ENCODE measurements around the gene RETREG3. TPM values are rescaled to one million over a fixed set of nuclear protein-coding genes. Genes with fewer than 3 reads are reported as not detected.

The RETREG3 gene
- total and polyA plus RNA-seq, 2 of the 13 experiments (the other 11 are each of a cell fraction or from before 2014, with no cell fraction given) = 47.0 to 55.8 TPM

- TF ChIP-seq ZNF652 (CRISPR knock-in tag; IDR thresholded peaks at IDR 0.05; ENCODE audit: borderline replicate concordance, low read depth) (no peak), FOXM1 (CRISPR knock-in tag; IDR thresholded peaks at IDR 0.05) (no peak), ZNF619 (CRISPR knock-in tag; IDR thresholded peaks at IDR 0.05) (no peak), BRCA1 (CRISPR knock-in tag; IDR thresholded peaks at IDR 0.05) (0 out of 2 replicates have a peak, but pooled peaks have one; percentile 39), MYNN (CRISPR knock-in tag; IDR thresholded peaks at IDR 0.05; ENCODE audit: low read depth) (0 out of 2 replicates have a peak, but pooled peaks have one; percentile 44), ZNF337 (CRISPR knock-in tag; IDR thresholded peaks at IDR 0.05; ENCODE audit: borderline replicate concordance, low read depth) (0 out of 2 replicates have a peak, but pooled peaks have one; percentile 46), SIN3A (IDR thresholded peaks at IDR 0.05; ENCODE audit: borderline replicate concordance, low read depth, low read length) (peak; percentile 86), KDM1A (CRISPR knock-in tag; IDR thresholded peaks at IDR 0.05) (no peak), RELA (CRISPR knock-in tag; IDR thresholded peaks at IDR 0.05) (no peak), ZBTB43 (CRISPR knock-in tag; conservative IDR thresholded peaks at IDR 0.05) (peak; percentile 89), CAMTA2 (CRISPR knock-in tag; IDR thresholded peaks at IDR 0.05; ENCODE audit: borderline replicate concordance) (no peak), ARID2 (CRISPR knock-in tag; IDR thresholded peaks at IDR 0.05; ENCODE audit: borderline replicate concordance) (no peak), ZNF317 (CRISPR knock-in tag; IDR thresholded peaks at IDR 0.05) (no peak), ZNF34 (CRISPR knock-in tag; IDR thresholded peaks at IDR 0.05; ENCODE audit: borderline replicate concordance) (no peak), MXD4 (CRISPR knock-in tag; IDR thresholded peaks at IDR 0.05) (peak; percentile 92), RNF2 (conservative IDR thresholded peaks at IDR 0.05; ENCODE audit: low read depth) (no peak; the same call in 1 of the 2 replicates), BRD4 (CRISPR knock-in tag; IDR thresholded peaks at IDR 0.05) (peak; percentile 71; the same call in 1 of the 2 replicates), KDM4B (CRISPR knock-in tag; IDR thresholded peaks at IDR 0.05) (no peak), RXRB (CRISPR knock-in tag; IDR thresholded peaks at IDR 0.05; ENCODE audit: borderline replicate concordance) (peak; percentile 62; the same call in 1 of the 2 replicates), ZNF713 (CRISPR knock-in tag; IDR thresholded peaks at IDR 0.05) (peak; percentile 43; the same call in 1 of the 2 replicates), ZNF367 (CRISPR knock-in tag; IDR thresholded peaks at IDR 0.05; ENCODE audit: borderline replicate concordance) (0 out of 2 replicates have a peak, but pooled peaks have one; percentile 85), HNF4A (CRISPR knock-in tag; IDR thresholded peaks at IDR 0.05) (peak; percentile 46; the same call in 1 of the 2 replicates)
- TF ChIP-seq, protein P1, sequence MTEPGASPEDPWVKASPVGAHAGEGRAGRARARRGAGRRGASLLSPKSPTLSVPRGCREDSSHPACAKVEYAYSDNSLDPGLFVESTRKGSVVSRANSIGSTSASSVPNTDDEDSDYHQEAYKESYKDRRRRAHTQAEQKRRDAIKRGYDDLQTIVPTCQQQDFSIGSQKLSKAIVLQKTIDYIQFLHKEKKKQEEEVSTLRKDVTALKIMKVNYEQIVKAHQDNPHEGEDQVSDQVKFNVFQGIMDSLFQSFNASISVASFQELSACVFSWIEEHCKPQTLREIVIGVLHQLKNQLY (CRISPR knock-in tag; IDR thresholded peaks at IDR 0.05) = peak; percentile 84
- TF ChIP-seq, protein P2, sequence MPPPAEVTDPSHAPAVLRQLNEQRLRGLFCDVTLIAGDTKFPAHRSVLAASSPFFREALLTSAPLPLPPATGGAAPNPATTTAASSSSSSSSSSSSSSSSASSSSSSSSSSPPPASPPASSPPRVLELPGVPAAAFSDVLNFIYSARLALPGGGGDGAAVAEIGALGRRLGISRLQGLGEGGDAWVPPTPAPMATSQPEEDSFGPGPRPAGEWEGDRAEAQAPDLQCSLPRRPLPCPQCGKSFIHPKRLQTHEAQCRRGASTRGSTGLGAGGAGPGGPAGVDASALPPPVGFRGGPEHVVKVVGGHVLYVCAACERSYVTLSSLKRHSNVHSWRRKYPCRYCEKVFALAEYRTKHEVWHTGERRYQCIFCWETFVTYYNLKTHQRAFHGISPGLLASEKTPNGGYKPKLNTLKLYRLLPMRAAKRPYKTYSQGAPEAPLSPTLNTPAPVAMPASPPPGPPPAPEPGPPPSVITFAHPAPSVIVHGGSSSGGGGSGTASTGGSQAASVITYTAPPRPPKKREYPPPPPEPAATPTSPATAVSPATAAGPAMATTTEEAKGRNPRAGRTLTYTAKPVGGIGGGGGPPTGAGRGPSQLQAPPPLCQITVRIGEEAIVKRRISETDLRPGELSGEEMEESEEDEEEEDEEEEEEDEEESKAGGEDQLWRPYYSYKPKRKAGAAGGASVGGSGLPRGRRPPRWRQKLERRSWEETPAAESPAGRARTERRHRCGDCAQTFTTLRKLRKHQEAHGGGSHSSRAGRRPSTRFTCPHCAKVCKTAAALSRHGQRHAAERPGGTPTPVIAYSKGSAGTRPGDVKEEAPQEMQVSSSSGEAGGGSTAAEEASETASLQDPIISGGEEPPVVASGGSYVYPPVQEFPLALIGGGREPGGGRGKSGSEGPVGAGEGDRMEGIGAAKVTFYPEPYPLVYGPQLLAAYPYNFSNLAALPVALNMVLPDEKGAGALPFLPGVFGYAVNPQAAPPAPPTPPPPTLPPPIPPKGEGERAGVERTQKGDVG (CRISPR knock-in tag; IDR thresholded peaks at IDR 0.05; ENCODE audit: borderline replicate concordance) = no peak
- TF ChIP-seq, protein P3, sequence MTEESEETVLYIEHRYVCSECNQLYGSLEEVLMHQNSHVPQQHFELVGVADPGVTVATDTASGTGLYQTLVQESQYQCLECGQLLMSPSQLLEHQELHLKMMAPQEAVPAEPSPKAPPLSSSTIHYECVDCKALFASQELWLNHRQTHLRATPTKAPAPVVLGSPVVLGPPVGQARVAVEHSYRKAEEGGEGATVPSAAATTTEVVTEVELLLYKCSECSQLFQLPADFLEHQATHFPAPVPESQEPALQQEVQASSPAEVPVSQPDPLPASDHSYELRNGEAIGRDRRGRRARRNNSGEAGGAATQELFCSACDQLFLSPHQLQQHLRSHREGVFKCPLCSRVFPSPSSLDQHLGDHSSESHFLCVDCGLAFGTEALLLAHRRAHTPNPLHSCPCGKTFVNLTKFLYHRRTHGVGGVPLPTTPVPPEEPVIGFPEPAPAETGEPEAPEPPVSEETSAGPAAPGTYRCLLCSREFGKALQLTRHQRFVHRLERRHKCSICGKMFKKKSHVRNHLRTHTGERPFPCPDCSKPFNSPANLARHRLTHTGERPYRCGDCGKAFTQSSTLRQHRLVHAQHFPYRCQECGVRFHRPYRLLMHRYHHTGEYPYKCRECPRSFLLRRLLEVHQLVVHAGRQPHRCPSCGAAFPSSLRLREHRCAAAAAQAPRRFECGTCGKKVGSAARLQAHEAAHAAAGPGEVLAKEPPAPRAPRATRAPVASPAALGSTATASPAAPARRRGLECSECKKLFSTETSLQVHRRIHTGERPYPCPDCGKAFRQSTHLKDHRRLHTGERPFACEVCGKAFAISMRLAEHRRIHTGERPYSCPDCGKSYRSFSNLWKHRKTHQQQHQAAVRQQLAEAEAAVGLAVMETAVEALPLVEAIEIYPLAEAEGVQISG (CRISPR knock-in tag; IDR thresholded peaks at IDR 0.05) = peak; percentile 41; the same call in 1 of the 2 replicates
Observed at GRCh38 chr17:42536048-42536371, 73.2 kb downstream of the RETREG3 start, which contains the start of gene NAGLU (continued).

Measured in HepG2 (cell line).